Neural crest cell (in vitro differentiated cells): ENCODE data around the gene FAAP100. TPM values are rescaled to one million over a fixed set of nuclear protein-coding genes. Genes with fewer than 3 reads are reported as not detected.

ENCODE experiments used
- DNase-seq: peaks from one replicate; pipeline ENCODE4 v3.0.0; 2021; ENCODE audit warnings: low read depth, mixed read lengths, low spot score
- H3K27ac Mint-ChIP-seq: one replicate; pipeline ENCODE4 v1.8.0; 2021; ENCODE audit warnings: mild to moderate bottlenecking, mixed read lengths; ENCODE audit not compliant: unreplicated experiment
- H3K27me3 Mint-ChIP-seq: 2 replicates; pipeline ENCODE4 v1.8.0; 2021; ENCODE audit warnings: low read depth, mild to moderate bottlenecking, mixed read lengths
- H3K36me3 Mint-ChIP-seq: 2 replicates; pipeline ENCODE4 v1.8.0; 2021; ENCODE audit warnings: low read depth, mild to moderate bottlenecking, mixed read lengths
- H3K4me1 Mint-ChIP-seq: 2 replicates; pipeline ENCODE4 v1.8.0; 2021; ENCODE audit warnings: mixed read lengths
- H3K4me3 Mint-ChIP-seq: one replicate; pipeline ENCODE4 v1.8.0; 2021; ENCODE audit warnings: mild to moderate bottlenecking, mixed read lengths
- H3K9me3 Mint-ChIP-seq: 2 replicates; pipeline ENCODE4 v1.8.0; 2021; ENCODE audit warnings: mixed read lengths
- CTCF ChIP-seq: fragments of 200-600 bp; sonication (generic); conservative IDR thresholded peaks from 2 replicates; pipeline ENCODE4 v1.5.0; 2021; ENCODE audit warnings: antibody characterized with exemption, mild to moderate bottlenecking
- total RNA-seq: library from RNA; stranded (reverse); gene quantifications from 2 replicates; pipeline ENCODE4 v1.2.1, GENCODE V29; 2021

The FAAP100 gene
- total RNA-seq, 1 donor from 2014 or later, result 48.3 TPM

GRCh38 chr17:81578561-81579225 is 26.5 kb upstream of the FAAP100 start:
- H3K27me3 Mint-ChIP-seq, result no peaks in the 10 kb centered on the region
- TF ChIP-seq CTCF, result no peak
- DNase-seq, result no peak
- H3K4me3 Mint-ChIP-seq, result no peak overlapping the region
- peaks cover 8% of the 10 kb centered on the region for H3K36me3 Mint-ChIP-seq
- H3K27ac Mint-ChIP-seq, result peak overlapping the region; percentile 80
- no peaks in the 10 kb centered on the region for H3K9me3 Mint-ChIP-seq
- H3K4me1 Mint-ChIP-seq, result peaks cover 10% of the 10 kb centered on the region

GRCh38 chr17:81578038-81578441 is 25.9 kb upstream of the FAAP100 start:
- H3K9me3 Mint-ChIP-seq, result no peaks in the 10 kb centered on the region
- peaks cover 10% of the 10 kb centered on the region for H3K4me1 Mint-ChIP-seq
- H3K27me3 Mint-ChIP-seq, result no peaks in the 10 kb centered on the region
- H3K4me3 Mint-ChIP-seq, result no peak overlapping the region
- H3K27ac Mint-ChIP-seq, result peak overlapping the region; percentile 80
- no peak for DNase-seq
- H3K36me3 Mint-ChIP-seq, result peaks cover 8% of the 10 kb centered on the region
- no peak for TF ChIP-seq CTCF

- Mint-ChIP-seq H3K27ac (peak overlapping the region; percentile 4), H3K4me3 (no peak overlapping the region), H3K27me3 (no peaks in the 10 kb centered on the region), H3K4me1 (peaks cover 10% of the 10 kb centered on the region), H3K36me3 (peaks cover 13% of the 10 kb centered on the region), H3K9me3 (no peaks in the 10 kb centered on the region)
- no peak for DNase-seq
- no peak for TF ChIP-seq CTCF
Measured at GRCh38 chr17:81577278-81578000, 25.3 kb upstream of the FAAP100 start.

GRCh38 chr17:81576621-81577277 is 24.6 kb upstream of the FAAP100 start:
- Mint-ChIP-seq H3K9me3 (no peaks in the 10 kb centered on the region), H3K27ac (no peak overlapping the region), H3K36me3 (peaks cover 12% of the 10 kb centered on the region), H3K27me3 (no peaks in the 10 kb centered on the region), H3K4me3 (no peak overlapping the region), H3K4me1 (peaks cover 10% of the 10 kb centered on the region)
- DNase-seq, result no peak
- no peak for TF ChIP-seq CTCF

GRCh38 chr17:81575836-81576235 is 23.7 kb upstream of the FAAP100 start:
- DNase-seq, result no peak
- H3K4me3 Mint-ChIP-seq, result no peak overlapping the region
- H3K4me1 Mint-ChIP-seq, result peaks cover 10% of the 10 kb centered on the region
- peaks cover 11% of the 10 kb centered on the region for H3K36me3 Mint-ChIP-seq
- H3K9me3 Mint-ChIP-seq, result no peaks in the 10 kb centered on the region
- H3K27ac Mint-ChIP-seq, result no peak overlapping the region
- no peaks in the 10 kb centered on the region for H3K27me3 Mint-ChIP-seq
- no peak for TF ChIP-seq CTCF
